Hepatocyte (in vitro differentiated cells): ENCODE data around the gene FLCN. TPM values are rescaled to one million over a fixed set of nuclear protein-coding genes. Genes with fewer than 3 reads are reported as not detected.

Source experiments
- DNase-seq: peaks from one replicate; pipeline ENCODE4 v3.0.0-alpha.2; 2016; ENCODE audit warnings: low spot score
- H2AFZ ChIP-seq: fragments of 200-600 bp; sonication (generic); 2 replicates; pipeline ENCODE4 v1.6.0; 2016; ENCODE audit warnings: antibody characterized with exemption, mild to moderate bottlenecking
- H3K27ac ChIP-seq: fragments of 200-600 bp; sonication (generic); 2 replicates; pipeline ENCODE4 v1.5.1; 2016; ENCODE audit warnings: mild to moderate bottlenecking
- H3K27me3 ChIP-seq: fragments of 200-600 bp; sonication (generic); 2 replicates; pipeline ENCODE4 v1.6.1; 2016
- H3K36me3 ChIP-seq: fragments of 200-600 bp; sonication (generic); replicated peaks from 2 replicates; pipeline ENCODE4 v1.5.1; 2016; ENCODE audit warnings: low read depth; ENCODE audit not compliant: insufficient read depth
- H3K4me1 ChIP-seq: fragments of 200-600 bp; sonication (generic); 2 replicates; pipeline ENCODE4 v1.5.1; 2016; ENCODE audit warnings: mild to moderate bottlenecking, moderate library complexity; ENCODE audit not compliant: insufficient read depth
- H3K4me2 ChIP-seq: fragments of 200-600 bp; sonication (generic); 2 replicates; pipeline ENCODE4 v1.6.0; 2016
- H3K4me3 ChIP-seq: fragments of 200-600 bp; sonication (generic); 2 replicates; pipeline ENCODE4 v1.5.1; 2016; ENCODE audit warnings: mild to moderate bottlenecking
- H3K79me2 ChIP-seq: fragments of 200-600 bp; sonication (generic); 2 replicates; pipeline ENCODE4 v1.6.0; 2017; ENCODE audit warnings: mild to moderate bottlenecking
- H3K9me2 ChIP-seq: fragments of 200-600 bp; sonication (generic); replicated peaks from 2 replicates; pipeline ENCODE4 v1.6.0; 2017; ENCODE audit warnings: mild to moderate bottlenecking; ENCODE audit not compliant: insufficient read depth
- H3K9me3 ChIP-seq: fragments of 200-600 bp; sonication (generic); 2 replicates; pipeline ENCODE4 v1.5.1; 2016; ENCODE audit warnings: low read depth, mild to moderate bottlenecking
- H4K20me1 ChIP-seq: fragments of 200-600 bp; sonication (generic); 2 replicates; pipeline ENCODE4 v1.6.0; 2016; ENCODE audit warnings: mild to moderate bottlenecking; ENCODE audit not compliant: insufficient read depth, poor library complexity, severe bottlenecking
- EZH2 ChIP-seq: fragments of 200-600 bp; sonication (generic); IDR thresholded peaks from 2 replicates; pipeline ENCODE4 v1.6.1; 2016; ENCODE audit warnings: antibody characterized with exemption, mild to moderate bottlenecking, borderline replicate concordance
- EZH2phosphoT487 ChIP-seq: fragments of 200-600 bp; sonication (generic); IDR thresholded peaks from one replicate; pipeline ENCODE4 v1.6.1; 2018; ENCODE audit warnings: antibody characterized with exemption, mild to moderate bottlenecking, low read depth, moderate library complexity; ENCODE audit not compliant: unreplicated experiment, severe bottlenecking
- WGBS: methylation state at CpG from one replicate; pipeline ENCODE4 v1.1.6; 2016; ENCODE audit warnings: low lambda C conversion rate; ENCODE audit errors: missing lambda C conversion rate; 5-methylcytosine and 5-hydroxymethylcytosine counted together
- polyA plus RNA-seq: library from polyadenylated mRNA; unstranded; fragments of >200 nt; fragmentation: Nextera tagmentation; extraction: Ambion mirVana; gene quantifications from 2 replicates; pipeline ENCODE4 v1.2.1, GENCODE V29; 2016
- total RNA-seq: library from RNA; depleted of rRNA; stranded (reverse); fragments of >200 nt; gene quantifications from 2 replicates; pipeline ENCODE4 v1.2.3, GENCODE V29; 2014
- TF ChIP-seq, protein P1 (sequence below): fragments of 200-600 bp; sonication (generic); IDR thresholded peaks from 2 replicates; pipeline ENCODE4 v1.5.1; 2016; ENCODE audit warnings: antibody characterized with exemption, mild to moderate bottlenecking; ENCODE audit not compliant: poor library complexity

Gene FLCN
- total and polyA plus RNA-seq, 2 experiments from 2014 or later = 31.0 to 66.2 TPM

DNA sequence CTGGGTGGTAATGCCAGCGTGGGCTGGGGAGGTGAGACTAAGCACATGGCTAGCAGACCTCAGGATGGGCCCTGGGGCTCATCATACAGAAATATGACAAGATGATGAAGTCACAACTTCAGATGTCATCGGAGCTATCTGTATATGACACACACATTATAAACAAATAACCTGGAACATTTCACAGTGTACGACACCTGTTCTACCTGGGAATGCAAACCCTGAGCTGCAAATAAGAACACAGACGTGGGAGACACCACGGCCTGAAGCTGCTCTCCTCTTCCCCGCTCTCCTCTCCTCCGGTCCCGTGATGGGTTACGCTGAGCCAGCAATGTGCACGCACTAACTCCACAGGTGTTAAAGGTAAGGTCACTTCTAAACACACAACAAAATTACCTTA lies 35.7 kb downstream of the FLCN start:
- no peaks in the 10 kb centered on the region for H3K27me3 ChIP-seq
- no peaks in the 10 kb centered on the region for H3K9me2 ChIP-seq
- no peak for TF ChIP-seq EZH2
- TF ChIP-seq, protein P1, sequence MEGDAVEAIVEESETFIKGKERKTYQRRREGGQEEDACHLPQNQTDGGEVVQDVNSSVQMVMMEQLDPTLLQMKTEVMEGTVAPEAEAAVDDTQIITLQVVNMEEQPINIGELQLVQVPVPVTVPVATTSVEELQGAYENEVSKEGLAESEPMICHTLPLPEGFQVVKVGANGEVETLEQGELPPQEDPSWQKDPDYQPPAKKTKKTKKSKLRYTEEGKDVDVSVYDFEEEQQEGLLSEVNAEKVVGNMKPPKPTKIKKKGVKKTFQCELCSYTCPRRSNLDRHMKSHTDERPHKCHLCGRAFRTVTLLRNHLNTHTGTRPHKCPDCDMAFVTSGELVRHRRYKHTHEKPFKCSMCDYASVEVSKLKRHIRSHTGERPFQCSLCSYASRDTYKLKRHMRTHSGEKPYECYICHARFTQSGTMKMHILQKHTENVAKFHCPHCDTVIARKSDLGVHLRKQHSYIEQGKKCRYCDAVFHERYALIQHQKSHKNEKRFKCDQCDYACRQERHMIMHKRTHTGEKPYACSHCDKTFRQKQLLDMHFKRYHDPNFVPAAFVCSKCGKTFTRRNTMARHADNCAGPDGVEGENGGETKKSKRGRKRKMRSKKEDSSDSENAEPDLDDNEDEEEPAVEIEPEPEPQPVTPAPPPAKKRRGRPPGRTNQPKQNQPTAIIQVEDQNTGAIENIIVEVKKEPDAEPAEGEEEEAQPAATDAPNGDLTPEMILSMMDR = no peak
- no peak for TF ChIP-seq EZH2phosphoT487
- no peak overlapping the region for H2AFZ ChIP-seq
- H3K4me1 ChIP-seq = no peaks in the 10 kb centered on the region
- no peaks in the 10 kb centered on the region for H3K79me2 ChIP-seq
- H4K20me1 ChIP-seq = no peaks in the 10 kb centered on the region
- WGBS = 87% methylated on average over 10 of the region's 10 CpGs
- H3K4me2 ChIP-seq = no peak overlapping the region
- DNase-seq = no peak
- H3K27ac ChIP-seq = no peak overlapping the region
- no peaks in the 10 kb centered on the region for H3K36me3 ChIP-seq
- H3K4me3 ChIP-seq = no peak overlapping the region
- H3K9me3 ChIP-seq = no peaks in the 10 kb centered on the region

DNA sequence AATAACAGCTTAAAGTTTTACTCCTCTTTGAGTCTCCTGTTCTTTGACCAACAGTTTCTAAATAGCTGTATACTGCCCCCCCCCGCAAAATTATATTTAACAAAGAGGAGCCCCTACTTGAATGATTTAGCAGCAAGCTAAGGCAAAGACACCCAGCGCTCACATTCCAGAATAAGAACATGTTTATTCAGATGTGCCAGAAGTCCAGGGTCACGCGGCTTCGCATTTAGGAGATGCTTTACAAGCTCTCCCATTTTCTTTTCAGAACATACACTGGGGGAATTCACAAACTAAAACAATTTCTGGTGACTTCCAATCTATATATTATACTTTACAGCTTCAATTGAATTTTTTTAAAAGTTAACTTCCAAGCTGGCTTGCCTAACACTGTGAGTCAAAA lies 36.1 kb downstream of the FLCN start:
- H3K4me1 ChIP-seq = no peaks in the 10 kb centered on the region
- no peaks in the 10 kb centered on the region for H3K9me3 ChIP-seq
- peak overlapping the region; percentile 16 for H3K27ac ChIP-seq
- no peaks in the 10 kb centered on the region for H3K9me2 ChIP-seq
- H3K27me3 ChIP-seq = no peaks in the 10 kb centered on the region
- no peaks in the 10 kb centered on the region for H3K79me2 ChIP-seq
- TF ChIP-seq EZH2phosphoT487 (no peak), EZH2 (no peak)
- TF ChIP-seq, protein P1 = no peak
- H2AFZ ChIP-seq = no peak overlapping the region
- no peak overlapping the region for H3K4me3 ChIP-seq
- peak overlapping the region; percentile 18 for H3K4me2 ChIP-seq
- DNase-seq = no peak
- H3K36me3 ChIP-seq = no peaks in the 10 kb centered on the region
- whole genome bisulfite sequencing = 65% methylated on average over 5 of the region's 5 CpGs
- no peaks in the 10 kb centered on the region for H4K20me1 ChIP-seq

DNA sequence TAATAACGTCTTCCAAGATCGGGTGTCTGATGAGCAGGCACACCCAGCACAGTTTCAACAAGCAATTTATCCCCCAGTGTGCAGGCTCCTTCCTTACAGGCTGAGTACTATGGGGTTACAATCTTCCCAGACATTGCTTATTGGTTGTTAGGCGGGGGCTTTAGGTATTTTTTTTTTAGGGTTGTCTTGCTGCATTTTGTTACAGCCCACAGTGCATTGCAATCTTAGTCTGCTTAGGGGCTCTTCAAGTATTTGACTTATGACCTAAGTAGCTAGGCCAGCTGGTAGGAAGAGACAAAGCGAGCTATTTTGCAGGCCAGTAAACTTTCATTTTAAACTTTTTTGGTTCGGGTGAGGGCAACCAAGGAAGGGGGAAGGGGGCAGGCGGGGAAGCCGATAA lies 36.7 kb downstream of the FLCN start:
- 61% methylated on average over 7 of the region's 7 CpGs for WGBS
- Histone ChIP-seq H4K20me1 (no peaks in the 10 kb centered on the region), H3K36me3 (no peaks in the 10 kb centered on the region), H3K27ac (peak overlapping the region; percentile 16), H2AFZ (no peak overlapping the region), H3K9me2 (no peaks in the 10 kb centered on the region), H3K79me2 (no peaks in the 10 kb centered on the region), H3K9me3 (no peaks in the 10 kb centered on the region), H3K4me3 (no peak overlapping the region), H3K4me2 (peak overlapping the region; percentile 18), H3K4me1 (no peaks in the 10 kb centered on the region), H3K27me3 (no peaks in the 10 kb centered on the region)
- DNase-seq = no peak
- TF ChIP-seq EZH2phosphoT487 (no peak), EZH2 (no peak)
- TF ChIP-seq, protein P1 = no peak

DNA sequence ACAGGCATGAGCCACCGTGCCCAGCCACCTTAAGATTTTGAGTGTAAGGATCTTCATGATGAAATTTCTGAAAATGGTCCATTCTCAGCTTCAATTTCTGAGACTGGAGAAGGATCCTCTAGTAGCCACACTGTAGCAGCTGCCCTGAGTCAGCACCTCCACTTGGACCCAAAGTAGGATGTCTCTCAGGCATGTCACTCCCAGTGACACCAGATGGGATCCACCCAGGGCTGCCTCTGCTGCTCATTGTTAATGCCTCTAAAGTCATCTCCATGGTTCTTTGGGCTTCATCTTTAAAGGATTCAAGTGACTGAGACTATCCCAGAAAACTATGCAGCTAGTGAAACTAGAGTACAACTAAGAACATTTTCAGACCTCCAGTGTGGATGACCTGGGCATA lies 38.7 kb downstream of the FLCN start:
- no peak overlapping the region for H3K4me2 ChIP-seq
- no peak for DNase-seq
- no peak overlapping the region for H3K27ac ChIP-seq
- H3K4me3 ChIP-seq = no peak overlapping the region
- H3K79me2 ChIP-seq = no peaks in the 10 kb centered on the region
- H3K4me1 ChIP-seq = no peaks in the 10 kb centered on the region
- H3K36me3 ChIP-seq = no peaks in the 10 kb centered on the region
- 100% methylated on average over 1 of the region's 1 CpG for WGBS
- no peaks in the 10 kb centered on the region for H3K27me3 ChIP-seq
- no peak for TF ChIP-seq EZH2
- no peak for TF ChIP-seq EZH2phosphoT487
- TF ChIP-seq, protein P1 = no peak
- H4K20me1 ChIP-seq = no peaks in the 10 kb centered on the region
- no peak overlapping the region for H2AFZ ChIP-seq
- no peaks in the 10 kb centered on the region for H3K9me2 ChIP-seq
- no peaks in the 10 kb centered on the region for H3K9me3 ChIP-seq
